Posterior vena cava (tissue), 2 donors: ENCODE measurements around the gene ZCRB1. TPM values are rescaled to one million over a fixed set of nuclear protein-coding genes. Genes with fewer than 3 reads are reported as not detected.
"Not testable (repeated sequence)": the region's sequence is repeated elsewhere in the genome, so short reads cannot be mapped to it uniquely, and the experiment has no call there.

Source experiments
- DNase-seq: peaks from one replicate; pipeline ENCODE4 v3.0.0-alpha.2; 2020; ENCODE audit warnings: low spot score
- intact Hi-C, 2 donors: fragments of 100-400 bp; cut with DNase I; formaldehyde crosslinking; loops; one replicate each; pipeline versions ENCODE4 v1.14.1 to v1.14.2; 2022 to 2023
- long read RNA-seq, 2 donors: library from polyadenylated mRNA; unstranded; transcript quantifications; one replicate each; pipeline ENCODE4 v2.0.0, GENCODE V29; 2020 to 2021
- total RNA-seq, 2 donors: library from RNA; stranded (reverse); fragmentation: NEBNext Ultra II Directional; extraction: Animal tissue kit (Norgen Biotek cat#: 25700); gene quantifications; one replicate each; pipeline ENCODE4 v1.2.1, GENCODE V29; 2021
- donor health status: DM: yes; HTN: yes; CAD: no.
- donor health status: DM: yes; HTN: yes; CAD: no.

Gene ZCRB1
- total RNA-seq = 10 to 100 TPM; 42.7 to 45.8 TPM
- long read RNA-seq, donor 1, transcript ZCRB1-201 (8 exons, 1,827 nt) = major isoform, 10 of 20 reads
- long read RNA-seq, donor 1, partial matches to known transcripts = 10 of 20 reads
- long read RNA-seq, donor 1, other reads (novel, unspliced or antisense) = 0 of 20 reads
- long read RNA-seq, donor 2, transcript ZCRB1-201 (8 exons, 1,827 nt) = major isoform, 25 of 45 reads
- long read RNA-seq, donor 2, partial matches to known transcripts = 19 of 45 reads
- long read RNA-seq, donor 2, other reads (novel, unspliced or antisense) = 1 of 45 reads

- intact Hi-C loops = loop anchor here in 1 of 2 donors (10.0 kb wide), 1 partner anchor 181 kb away; the partner anchor contains the start of gene GXYLT1
- DNase-seq = peak; percentile 95
These were observed at the start of gene ZCRB1, which contains the start of gene PPHLN1 for GRCh38 chr12:42325653-42326474. TSS of gene ZCRB1 (minus strand) at chr12:42326094. CDS start at chr12:42324102, 1,992 bp downstream. TSS of gene PPHLN1 (plus strand) at chr12:42326167. CDS start at chr12:42335903, 9,736 bp downstream.

- no peak for DNase-seq
- intact Hi-C loops = no loop called here
These were observed 47.8 kb upstream of the ZCRB1 start for GRCh38 chr12:42373669-42374068.

GRCh38 chr12:42372154-42372791 is 46.4 kb upstream of the ZCRB1 start:
- intact Hi-C loops = no loop called here
- DNase-seq = no peak

- intact Hi-C loops = no loop called here
- no peak for DNase-seq
These were observed 44.1 kb upstream of the ZCRB1 start for GRCh38 chr12:42370013-42370412.

GRCh38 chr12:42365486-42365885 is 39.6 kb upstream of the ZCRB1 start:
- no peak for DNase-seq
- intact Hi-C loops = no loop called here

- DNase-seq = no peak
- intact Hi-C loops = no loop called here
These were observed 38.8 kb upstream of the ZCRB1 start for GRCh38 chr12:42364692-42365091.

- DNase-seq = no peak
- intact Hi-C loops = no loop called here
These were observed 36.9 kb upstream of the ZCRB1 start for GRCh38 chr12:42362647-42363260.

GRCh38 chr12:42361909-42362646 is 36.2 kb upstream of the ZCRB1 start:
- intact Hi-C loops = no loop called here
- no peak for DNase-seq

GRCh38 chr12:42360747-42361403 is 35.0 kb upstream of the ZCRB1 start:
- no peak for DNase-seq
- intact Hi-C loops = no loop called here

GRCh38 chr12:42356344-42356743 is 30.4 kb upstream of the ZCRB1 start:
- DNase-seq = no peak
- intact Hi-C loops = no loop called here

GRCh38 chr12:42350021-42350407 is 24.1 kb upstream of the ZCRB1 start:
- intact Hi-C loops, DNase-seq: not testable (repeated sequence)

- intact Hi-C loops, DNase-seq: not testable (repeated sequence)
These were observed 23.5 kb upstream of the ZCRB1 start for GRCh38 chr12:42349119-42350020.

GRCh38 chr12:42346403-42347002 is 20.6 kb upstream of the ZCRB1 start:
- intact Hi-C loops = no loop called here
- DNase-seq = no peak

GRCh38 chr12:42343721-42344120 is 17.8 kb upstream of the ZCRB1 start:
- intact Hi-C loops = no loop called here
- DNase-seq = no peak

GRCh38 chr12:42342028-42342427 is 16.1 kb upstream of the ZCRB1 start:
- DNase-seq = no peak
- intact Hi-C loops = no loop called here

GRCh38 chr12:42338280-42338679 is 12.4 kb upstream of the ZCRB1 start:
- DNase-seq = no peak
- intact Hi-C loops = no loop called here

- no peak for DNase-seq
- intact Hi-C loops = no loop called here
These were observed 10.4 kb upstream of the ZCRB1 start for GRCh38 chr12:42336286-42336685.
